ENCODE data around the gene CIRBP. TPM values are rescaled to one million over a fixed set of nuclear protein-coding genes. Genes with fewer than 3 reads are reported as not detected.
"Not testable (repeated sequence)": the region's sequence is repeated elsewhere in the genome, so short reads cannot be mapped to it uniquely, and the experiment has no call there.

Gene CIRBP
- total RNA-seq, 2 experiments from 2014 or later = 207 to 210 TPM

GRCh38 chr19:1304197-1304924 is 35.2 kb downstream of the CIRBP start:
- ChIA-PET POLR2A (no interaction called here), CTCF (interaction anchor here (0.6 to 1.3 kb wide), 3 partner anchors 11 to 955 kb away, joined by 3 read pairs; no protein-coding TSS in a partner anchor)

DNA sequence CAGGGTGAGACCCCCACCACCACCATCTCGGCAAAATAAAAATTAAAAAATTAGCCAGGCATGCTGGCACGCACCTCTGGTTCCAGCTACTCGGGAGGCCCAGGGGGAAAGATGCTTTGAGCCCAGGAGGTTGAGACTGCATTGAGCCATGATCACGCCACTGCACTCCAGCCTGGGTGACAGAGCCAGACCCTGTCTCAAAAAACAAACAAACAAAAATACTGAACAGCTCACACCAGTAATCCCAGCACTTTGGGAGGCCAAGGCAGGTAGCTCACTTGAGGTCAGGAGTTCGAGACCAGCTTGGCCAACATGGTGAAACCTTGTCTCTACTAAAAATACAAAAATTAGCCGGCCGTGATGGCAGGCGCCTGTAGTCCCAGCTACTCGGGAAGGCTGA is 36.2 kb downstream of the CIRBP start:
- POLR2A ChIA-PET, CTCF ChIA-PET: not testable (repeated sequence)

GRCh38 chr19:1307320-1307719 is 38.2 kb downstream of the CIRBP start:
- CTCF ChIA-PET = interaction anchor here (0.6 kb wide), 2 partner anchors 67 to 537 kb away, joined by 3 to 5 read pairs; no protein-coding TSS in a partner anchor
- POLR2A ChIA-PET = no interaction called here

DNA sequence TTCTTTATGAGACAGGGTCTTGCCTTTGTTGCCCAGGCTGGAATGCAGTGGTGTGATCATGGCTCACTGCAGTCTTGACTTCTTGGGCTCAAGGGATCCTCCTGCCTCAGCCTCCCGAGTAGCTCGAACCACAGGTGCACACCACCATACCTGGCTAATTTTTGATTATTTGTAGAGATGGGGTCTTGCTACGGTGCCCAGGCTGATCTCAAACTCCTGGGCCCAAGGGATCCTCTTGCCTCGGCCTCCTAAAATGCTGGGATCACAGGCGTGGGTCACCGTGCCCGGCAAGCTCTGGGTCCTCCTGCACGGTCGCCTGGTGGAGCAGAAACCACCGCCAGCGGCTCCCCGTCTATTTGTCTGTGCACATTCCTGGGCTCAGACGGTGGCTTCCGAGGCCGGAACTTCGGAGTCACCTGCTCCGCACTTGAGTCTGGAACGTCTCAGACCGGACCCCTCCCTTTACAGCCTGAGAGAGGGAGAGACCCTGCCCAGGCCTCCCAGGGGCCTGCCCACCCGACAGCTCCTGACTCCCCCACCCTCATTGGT is 38.7 kb downstream of the CIRBP start:
- ChIA-PET CTCF (interaction anchor here (0.6 kb wide), 2 partner anchors 67 to 538 kb away, joined by 3 to 5 read pairs; no protein-coding TSS in a partner anchor), POLR2A (no interaction called here)

DNA sequence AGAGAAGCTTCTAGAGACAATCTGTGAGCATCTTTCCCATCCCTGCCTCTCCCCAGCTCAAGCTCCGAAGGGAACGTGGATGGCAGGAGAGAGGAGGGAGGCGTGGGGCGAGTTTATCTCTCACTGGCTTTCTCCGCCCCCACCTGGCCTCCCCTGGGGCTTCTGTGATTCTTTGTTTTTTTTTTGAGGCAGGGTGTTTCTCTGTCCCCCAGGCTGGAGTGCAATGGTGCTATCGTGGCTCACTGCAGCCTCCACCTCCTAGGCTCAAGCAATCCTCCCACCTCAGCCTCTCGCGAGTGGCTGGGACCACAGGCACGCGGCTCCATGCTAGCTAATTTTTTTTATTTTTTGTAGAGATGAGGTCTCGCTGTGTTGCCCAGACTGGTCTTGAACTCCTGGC is 39.6 kb downstream of the CIRBP start:
- ChIA-PET CTCF (interaction anchor here (1.1 kb wide), 1 partner anchor 28 kb away, joined by 3 read pairs; no protein-coding TSS in a partner anchor), POLR2A (no interaction called here)

- POLR2A ChIA-PET = interaction anchor here (0.6 kb wide), 1 partner anchor 164 kb away, joined by 4 read pairs; no protein-coding TSS in a partner anchor
- CTCF ChIA-PET = interaction anchor here (1.1 kb wide), 1 partner anchor 30 kb away, joined by 3 read pairs; no protein-coding TSS in a partner anchor
These were observed 41.1 kb downstream of the CIRBP start for GRCh38 chr19:1309977-1310852.

- ChIA-PET POLR2A (interaction anchor here (0.6 kb wide), 1 partner anchor 164 kb away, joined by 4 read pairs; no protein-coding TSS in a partner anchor), CTCF (no interaction called here)
These were observed 41.7 kb downstream of the CIRBP start for GRCh38 chr19:1310853-1311180.

- CTCF ChIA-PET = no interaction called here
- POLR2A ChIA-PET = no interaction called here
These were observed 42.5 kb downstream of the CIRBP start for GRCh38 chr19:1311543-1312091.

DNA sequence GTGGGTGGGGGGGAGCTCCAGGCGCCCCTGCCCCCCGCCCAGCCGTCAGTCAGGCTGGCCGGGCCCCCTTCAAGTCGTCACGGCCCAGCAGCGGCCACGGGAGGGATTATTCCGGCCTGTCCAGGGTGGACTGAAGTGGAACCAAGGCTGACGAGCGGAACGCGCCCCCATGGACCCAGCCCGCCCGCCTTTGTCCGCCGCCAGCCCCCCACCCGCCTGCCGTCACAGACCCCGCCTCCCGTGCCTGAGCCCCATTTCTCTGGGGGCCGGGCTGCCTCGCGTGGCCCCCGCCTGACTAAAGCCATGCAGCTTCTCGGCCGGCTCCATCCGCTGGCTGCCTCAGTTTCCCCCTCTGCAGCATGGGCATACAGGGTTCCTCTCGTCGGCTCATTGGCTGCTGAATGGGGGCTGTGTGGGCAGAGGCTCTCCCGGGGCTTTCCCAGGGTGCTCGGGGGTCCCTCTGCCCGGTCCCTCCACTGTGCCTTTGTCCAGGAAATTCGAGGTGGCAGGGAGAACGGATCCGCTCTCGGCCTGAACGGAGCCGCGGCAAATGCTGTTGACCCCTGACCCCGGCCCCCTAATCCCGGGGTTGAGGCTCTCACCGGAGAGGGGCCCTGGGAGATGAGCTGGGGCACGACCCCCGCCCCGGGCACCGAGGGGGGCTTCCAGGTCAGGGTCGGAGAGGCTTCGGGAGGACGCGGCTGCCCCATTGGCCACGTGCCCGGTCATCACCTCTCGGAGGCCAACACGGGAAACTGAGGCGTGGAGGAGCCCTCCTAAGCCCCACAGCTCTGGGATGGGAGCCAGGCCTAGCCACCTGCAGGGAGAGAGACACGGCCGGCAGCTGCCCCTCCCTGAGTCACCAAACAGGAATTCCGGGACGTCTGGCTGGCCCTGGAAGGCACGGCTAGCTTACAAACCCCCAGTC is 43.9 kb downstream of the CIRBP start:
- ChIA-PET CTCF (no interaction called here), POLR2A (no interaction called here)

- CTCF ChIA-PET = no interaction called here
These were observed 44.8 kb downstream of the CIRBP start for GRCh38 chr19:1313695-1314613.

DNA sequence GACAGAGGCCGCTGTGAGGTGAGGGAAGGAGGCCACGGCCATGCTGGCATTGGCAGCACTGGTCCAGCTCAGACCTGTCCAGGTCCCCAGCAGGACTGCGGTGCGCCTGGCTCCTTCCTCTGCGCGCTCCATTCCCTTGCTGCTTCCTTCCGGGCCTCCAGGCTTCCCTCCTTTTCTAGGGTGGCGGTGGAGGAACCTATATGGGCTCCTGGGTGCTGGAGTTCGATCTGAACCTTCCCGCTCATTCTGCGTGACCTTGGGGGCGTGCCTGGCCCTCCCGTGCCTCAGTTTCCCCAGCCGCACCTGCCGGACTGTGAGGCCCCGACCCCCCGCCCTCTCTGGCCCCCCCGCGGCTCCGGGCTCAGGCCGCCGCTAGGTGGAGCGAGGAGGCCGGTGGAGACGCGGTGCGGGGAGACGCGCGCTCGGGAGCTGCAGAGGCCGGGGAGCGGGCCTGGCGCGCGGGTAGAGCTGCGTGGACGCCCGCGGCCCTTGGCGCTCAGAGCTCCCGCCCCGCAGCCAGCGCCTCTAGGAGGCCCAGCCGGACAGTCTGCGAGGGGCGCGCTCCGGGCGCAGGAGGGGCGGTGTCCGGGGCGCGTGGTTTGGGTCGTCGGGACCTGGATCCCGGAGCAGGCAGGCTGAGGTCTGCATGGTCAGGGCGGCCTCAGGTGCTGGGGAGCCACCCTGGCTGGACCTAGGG is 46.5 kb downstream of the CIRBP start:
- ChIA-PET CTCF (interaction anchor here (0.6 to 2.3 kb wide), 5 partner anchors 12 to 401 kb away, joined by 3 to 8 read pairs (median 3); no protein-coding TSS in a partner anchor), POLR2A (no interaction called here)

More at GRCh38 chr19:1313695-1314613, 44.8 kb downstream of the CIRBP start:
- POLR2A ChIA-PET = no interaction called here

DNA sequence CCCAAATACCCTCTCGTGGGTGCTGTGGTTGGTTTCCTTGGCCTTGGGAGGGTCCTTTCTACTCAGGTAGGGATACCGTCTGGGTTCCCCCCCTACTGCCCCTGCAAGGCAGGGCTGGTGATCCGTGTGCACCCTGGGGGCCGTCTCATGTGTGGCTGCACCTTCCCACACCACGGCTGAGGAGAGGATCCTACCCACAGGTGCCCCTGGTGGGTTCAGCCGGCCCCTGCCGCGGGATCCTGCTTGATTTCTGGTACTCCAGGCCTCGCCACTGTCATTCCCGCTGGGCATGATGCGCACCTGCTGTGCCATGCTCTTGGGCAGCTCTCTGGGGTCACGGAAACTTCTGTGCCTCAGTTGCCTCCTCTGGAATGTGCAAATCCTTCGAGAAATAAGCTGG is 47.3 kb downstream of the CIRBP start:
- ChIA-PET CTCF (interaction anchor here (2.3 kb wide), 1 partner anchor 37 kb away, joined by 8 read pairs; no protein-coding TSS in a partner anchor), POLR2A (no interaction called here)

DNA sequence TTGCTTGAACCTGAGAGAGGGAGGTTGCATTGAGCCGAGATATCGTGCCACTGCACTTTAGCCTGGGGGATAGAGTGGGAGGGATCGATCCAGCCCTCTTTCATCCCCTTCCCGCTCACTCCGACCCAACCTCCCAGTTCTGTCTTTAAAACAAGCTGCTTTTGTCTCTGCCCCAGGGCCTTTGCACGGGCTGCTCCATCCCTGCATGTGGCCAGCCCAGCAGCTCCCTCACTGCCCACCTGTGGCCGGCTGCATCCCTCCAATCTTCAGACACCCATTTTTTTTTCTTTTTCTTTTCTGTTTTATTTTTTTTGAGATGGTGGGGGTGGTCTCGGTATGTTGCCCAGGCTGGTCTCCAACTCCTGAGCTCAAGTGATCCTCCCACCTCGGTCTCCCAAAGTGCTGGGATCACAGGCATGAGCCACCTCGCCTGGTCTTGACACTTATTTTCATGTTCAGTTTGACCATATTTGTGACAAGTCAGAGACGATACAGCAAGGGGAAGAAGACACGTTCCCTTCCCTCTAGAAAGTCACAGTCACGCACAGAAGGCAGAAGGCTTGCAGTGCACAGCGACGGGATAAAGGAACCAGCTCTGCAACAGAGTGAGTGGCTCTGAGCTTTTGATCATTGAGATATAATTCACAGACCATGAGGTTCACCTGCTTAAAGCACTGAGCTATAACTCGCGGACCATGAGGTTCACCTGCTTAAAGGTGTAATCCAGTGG is 48.3 kb downstream of the CIRBP start:
- ChIA-PET POLR2A (no interaction called here), CTCF (interaction anchor here (2.3 kb wide), 1 partner anchor 38 kb away, joined by 8 read pairs; no protein-coding TSS in a partner anchor)

DNA sequence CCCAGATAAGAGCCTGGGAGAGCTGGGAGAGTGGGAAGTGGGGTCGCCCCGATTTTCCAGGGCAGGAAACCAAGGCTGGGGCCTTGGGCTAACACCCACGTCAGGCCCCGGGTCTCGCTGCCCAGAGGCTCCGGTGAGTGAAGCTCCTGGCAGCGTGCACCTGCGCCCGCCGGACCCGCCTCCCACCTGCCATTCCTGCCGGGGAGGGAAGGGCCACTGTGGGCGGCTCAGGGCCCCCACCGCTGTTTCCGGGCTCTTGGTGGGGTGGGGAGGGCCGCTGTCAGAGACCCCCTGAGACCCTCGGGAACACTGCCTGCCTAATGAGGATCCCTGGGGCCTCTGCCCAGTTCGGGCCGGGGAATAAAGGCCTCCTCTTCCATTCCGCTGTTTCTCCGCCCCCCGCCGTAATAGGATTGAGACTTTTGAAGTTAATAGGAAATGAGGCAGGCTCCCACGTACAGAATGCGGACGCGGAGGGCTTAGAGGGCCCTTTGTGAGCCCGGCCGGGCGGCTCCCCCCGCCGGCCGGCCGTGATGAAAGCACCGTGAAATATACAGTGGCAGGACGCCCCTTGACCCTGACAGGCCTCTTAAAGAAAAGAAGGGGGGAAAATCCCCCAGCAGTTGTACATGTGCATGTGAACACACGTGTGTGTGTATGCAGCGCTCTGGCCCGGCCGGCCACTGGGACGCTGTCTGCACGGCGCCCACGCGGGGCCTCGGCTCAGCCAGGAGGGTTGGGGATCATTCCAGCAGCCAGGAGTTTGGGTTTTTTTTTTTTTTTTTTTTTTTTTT is 49.7 kb downstream of the CIRBP start:
- ChIA-PET POLR2A (no interaction called here), CTCF (no interaction called here)

DNA sequence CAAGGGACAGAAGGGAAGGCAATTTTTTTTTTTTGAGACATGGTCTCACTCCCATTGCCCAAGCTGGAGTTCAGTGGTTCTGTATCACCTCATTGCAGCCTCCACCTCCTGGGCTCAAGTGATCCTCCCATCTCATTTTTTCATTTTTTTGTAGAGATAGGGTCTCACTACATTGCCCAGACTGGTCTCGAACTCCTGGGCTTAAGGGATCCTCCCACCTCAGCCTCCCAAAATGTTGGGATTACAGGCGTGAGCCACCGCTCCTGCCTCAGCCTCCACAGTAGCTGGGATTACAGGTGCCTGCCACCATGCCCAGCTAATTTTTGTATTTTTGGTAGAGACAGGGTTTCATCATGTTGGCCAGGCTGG is 51.1 kb downstream of the CIRBP start:
- CTCF ChIA-PET, POLR2A ChIA-PET: not testable (repeated sequence)

DNA sequence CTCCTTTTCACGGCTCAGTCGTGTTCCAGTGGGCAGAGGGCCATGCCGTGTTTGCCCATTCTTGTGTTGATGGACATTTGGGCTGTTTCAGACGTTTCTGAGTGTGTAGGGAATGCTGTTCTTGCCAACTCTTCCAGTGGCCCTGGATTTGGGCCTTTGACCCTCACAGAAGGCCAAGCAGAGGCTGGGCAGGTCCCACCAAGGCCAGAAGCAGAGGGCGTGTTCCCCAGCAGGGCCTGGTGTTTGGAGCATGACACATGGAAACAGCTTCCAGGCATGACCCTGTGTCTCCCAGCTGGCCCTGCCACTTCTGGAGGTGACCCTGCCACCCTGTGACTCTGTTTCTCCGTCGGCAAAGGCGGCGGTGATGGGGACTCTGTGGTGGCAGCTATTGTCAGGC is 52.4 kb downstream of the CIRBP start:
- ChIA-PET POLR2A (no interaction called here), CTCF (no interaction called here)

Measured in activated CD8-positive, alpha-beta memory T cell treated with anti-CD3 and anti-CD28 coated beads for 36 hours (primary cell).